ENCODE data around the gene TMEM140.
"Not testable (repeated sequence)": the region's sequence is repeated elsewhere in the genome, so short reads cannot be mapped to it uniquely, and the experiment has no call there.

The TMEM140 gene

GRCh38 chr7:135147899-135148721, at the start of gene TMEM140:
Gene TMEM140, plus strand, starts transcription at chr7:135148072. Its CDS starts 16,370 bp downstream, at chr7:135164442.
- peak in 1 of 2 donors; percentile 65 for DNase-seq (ENCODE audit: low read depth in 1 of 2, low spot score in 1 of 2)

- no peak for DNase-seq (ENCODE audit: low read depth in 1 of 2, low spot score in 1 of 2)
These were observed 49.5 kb upstream of the TMEM140 start for GRCh38 chr7:135098391-135098790.

- no peak for DNase-seq (ENCODE audit: low read depth in 1 of 2, low spot score in 1 of 2)
These were observed 47.0 kb upstream of the TMEM140 start for GRCh38 chr7:135100856-135101255.

GRCh38 chr7:135102372-135102771, 45.5 kb upstream of the TMEM140 start:
- no peak for DNase-seq (ENCODE audit: low read depth in 1 of 2, low spot score in 1 of 2)

- no peak for DNase-seq (ENCODE audit: low read depth in 1 of 2, low spot score in 1 of 2)
These were observed 38.3 kb upstream of the TMEM140 start for GRCh38 chr7:135109562-135109961.

- DNase-seq (ENCODE audit: low read depth in 1 of 2, low spot score in 1 of 2), result no peak
These were observed 37.9 kb upstream of the TMEM140 start for GRCh38 chr7:135109976-135110375.

GRCh38 chr7:135111379-135111778, 36.5 kb upstream of the TMEM140 start:
- DNase-seq (ENCODE audit: low read depth in 1 of 2, low spot score in 1 of 2), result no peak

- no peak for DNase-seq (ENCODE audit: low read depth in 1 of 2, low spot score in 1 of 2)
These were observed 33.2 kb upstream of the TMEM140 start for GRCh38 chr7:135114622-135115021.

- no peak for DNase-seq (ENCODE audit: low read depth in 1 of 2, low spot score in 1 of 2)
These were observed 30.8 kb upstream of the TMEM140 start for GRCh38 chr7:135117096-135117495.

- no peak for DNase-seq (ENCODE audit: low read depth in 1 of 2, low spot score in 1 of 2)
These were observed 26.0 kb upstream of the TMEM140 start for GRCh38 chr7:135121868-135122267.

GRCh38 chr7:135124631-135125030, 23.2 kb upstream of the TMEM140 start:
- not testable (repeated sequence) for DNase-seq (ENCODE audit: low read depth in 1 of 2, low spot score in 1 of 2)

- no peak for DNase-seq (ENCODE audit: low read depth in 1 of 2, low spot score in 1 of 2)
These were observed 18.9 kb upstream of the TMEM140 start for GRCh38 chr7:135128931-135129330.

- DNase-seq (ENCODE audit: low read depth in 1 of 2, low spot score in 1 of 2), result no peak
These were observed 18.3 kb upstream of the TMEM140 start for GRCh38 chr7:135129579-135129978.

- DNase-seq (ENCODE audit: low read depth in 1 of 2, low spot score in 1 of 2), result no peak
These were observed 3.8 kb upstream of the TMEM140 start for GRCh38 chr7:135143885-135144668.

GRCh38 chr7:135147341-135147898, 452 bp upstream of the TMEM140 start:
- no peak for DNase-seq (ENCODE audit: low read depth in 1 of 2, low spot score in 1 of 2)

GRCh38 chr7:135150072-135150782, 2.4 kb downstream of the TMEM140 start:
- DNase-seq (ENCODE audit: low read depth in 1 of 2, low spot score in 1 of 2), result no peak

- no peak for DNase-seq (ENCODE audit: low read depth in 1 of 2, low spot score in 1 of 2)
These were observed 3.3 kb downstream of the TMEM140 start for GRCh38 chr7:135151132-135151531.

- no peak for DNase-seq (ENCODE audit: low read depth in 1 of 2, low spot score in 1 of 2)
These were observed 3.7 kb downstream of the TMEM140 start for GRCh38 chr7:135151533-135151932.

- no peak for DNase-seq (ENCODE audit: low read depth in 1 of 2, low spot score in 1 of 2)
These were observed 4.6 kb downstream of the TMEM140 start for GRCh38 chr7:135152442-135152841.

GRCh38 chr7:135154734-135155133, 6.9 kb downstream of the TMEM140 start:
- no peak for DNase-seq (ENCODE audit: low read depth in 1 of 2, low spot score in 1 of 2)

GRCh38 chr7:135156290-135156689, 8.4 kb downstream of the TMEM140 start:
- DNase-seq (ENCODE audit: low read depth in 1 of 2, low spot score in 1 of 2), result no peak
